A204.1 (cell line): ENCODE measurements around the gene GZMM.

Source experiments
- FAIRE-seq: peaks from 2 replicates; lab custom pipeline; 2012; peaks lifted over from hg19 to GRCh38; lab: Jason Lieb, UNC

Gene GZMM

GRCh38 chr19:566844-567243 lies 23.0 kb downstream of the GZMM start:
- no peak for FAIRE-seq

- no peak for FAIRE-seq
Observed at GRCh38 chr19:567296-567900, 23.5 kb downstream of the GZMM start.

GRCh38 chr19:570251-570686 lies 26.4 kb downstream of the GZMM start:
- no peak for FAIRE-seq

GRCh38 chr19:570937-571565 lies 27.2 kb downstream of the GZMM start:
- no peak for FAIRE-seq

- peak; percentile 25 for FAIRE-seq
Observed at GRCh38 chr19:571566-571974, 27.7 kb downstream of the GZMM start.

- FAIRE-seq = peak; percentile 70
Observed at GRCh38 chr19:572140-572742, 28.4 kb downstream of the GZMM start, which contains the start of gene BSG. BSG (plus strand) TSS chr19:572596; CDS start chr19:572635, 39 bp downstream.

GRCh38 chr19:572743-573518 lies 29.1 kb downstream of the GZMM start:
- FAIRE-seq = no peak

GRCh38 chr19:573519-573825 lies 29.6 kb downstream of the GZMM start:
- no peak for FAIRE-seq

GRCh38 chr19:574658-575526 lies 31.0 kb downstream of the GZMM start:
- no peak for FAIRE-seq

- FAIRE-seq = no peak
Observed at GRCh38 chr19:575527-576506, 32.0 kb downstream of the GZMM start.

GRCh38 chr19:576768-577438 lies 33.0 kb downstream of the GZMM start:
- FAIRE-seq = no peak

GRCh38 chr19:577439-578392 lies 33.9 kb downstream of the GZMM start:
- no peak for FAIRE-seq

- FAIRE-seq = no peak
Observed at GRCh38 chr19:579111-579841, 35.4 kb downstream of the GZMM start.

GRCh38 chr19:579842-580155 lies 35.9 kb downstream of the GZMM start:
- no peak for FAIRE-seq

- no peak for FAIRE-seq
Observed at GRCh38 chr19:580274-580835, 36.5 kb downstream of the GZMM start.

GRCh38 chr19:581399-582111 lies 37.7 kb downstream of the GZMM start:
- no peak for FAIRE-seq

GRCh38 chr19:582497-583197 lies 38.8 kb downstream of the GZMM start:
- no peak for FAIRE-seq
